GM13976 (cell line): ENCODE measurements around the gene DMXL1.

Experiments
- DNase-seq: peaks from one replicate; pipeline ENCODE4 v3.0.0; 2012; ENCODE audit warnings: low spot score
- CTCF ChIP-seq: IDR thresholded peaks from 2 replicates; pipeline ENCODE4 v1.5.1; 2012; ENCODE audit warnings: borderline replicate concordance, mild to moderate bottlenecking; ENCODE audit not compliant: insufficient read depth; ENCODE audit errors: extremely low read depth, missing control alignments, control extremely low read depth
- in situ Hi-C: fragments of 300-500 bp; cut with MboI; formaldehyde crosslinking; loops from one replicate; pipeline ENCODE4 v1.12.0; 2022; ENCODE audit warnings: low sequenced_read_pairs, mixed read lengths, inconsistent platforms; ENCODE audit not compliant: unreplicated experiment

DMXL1 gene, protein sequence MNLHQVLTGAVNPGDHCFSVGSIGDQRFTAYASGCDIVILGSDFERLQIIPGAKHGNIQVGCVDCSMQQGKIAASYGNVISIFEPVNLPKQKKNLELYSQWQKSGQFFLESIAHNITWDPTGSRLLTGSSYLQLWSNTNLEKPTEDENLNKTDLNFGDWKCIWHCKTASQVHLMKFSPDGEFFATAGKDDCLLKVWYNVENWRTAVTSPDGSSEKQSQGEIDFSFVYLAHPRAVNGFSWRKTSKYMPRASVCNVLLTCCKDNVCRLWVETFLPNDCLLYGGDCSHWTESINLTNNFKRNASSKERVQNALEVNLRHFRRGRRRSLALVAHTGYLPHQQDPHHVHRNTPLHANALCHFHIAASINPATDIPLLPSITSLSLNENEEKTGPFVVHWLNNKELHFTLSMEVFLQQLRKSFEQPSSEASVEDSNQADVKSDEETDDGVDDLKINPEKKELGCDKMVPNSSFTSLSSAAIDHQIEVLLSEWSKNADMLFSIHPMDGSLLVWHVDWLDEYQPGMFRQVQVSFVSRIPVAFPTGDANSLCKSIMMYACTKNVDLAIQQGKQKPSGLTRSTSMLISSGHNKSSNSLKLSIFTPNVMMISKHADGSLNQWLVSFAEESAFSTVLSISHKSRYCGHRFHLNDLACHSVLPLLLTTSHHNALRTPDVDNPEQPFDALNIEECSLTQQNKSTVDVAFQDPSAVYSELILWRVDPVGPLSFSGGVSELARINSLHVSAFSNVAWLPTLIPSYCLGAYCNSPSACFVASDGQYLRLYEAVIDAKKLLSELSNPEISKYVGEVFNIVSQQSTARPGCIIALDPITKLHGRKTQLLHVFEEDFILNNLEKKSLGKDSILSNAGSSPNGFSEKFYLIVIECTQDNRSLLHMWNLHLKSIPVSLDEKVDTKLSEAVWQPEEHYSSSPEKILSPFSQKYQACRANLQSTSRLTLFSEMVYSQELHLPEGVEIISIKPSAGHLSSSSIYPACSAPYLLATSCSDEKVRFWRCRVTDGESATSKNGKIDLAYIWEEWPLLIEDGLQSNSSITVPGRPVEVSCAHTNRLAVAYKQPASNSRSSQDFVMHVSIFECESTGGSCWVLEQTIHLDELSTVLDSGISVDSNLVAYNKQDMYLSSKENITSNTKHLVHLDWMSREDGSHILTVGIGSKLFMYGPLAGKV (N-terminal part only)

GRCh38 chr5:119070828-119071560 lies at the start of gene DMXL1:
Gene DMXL1, plus strand, starts transcription at chr5:119071087. Its CDS starts 483 bp downstream, at chr5:119071570.
- TF ChIP-seq CTCF, result no peak
- in situ Hi-C loops, result no loop called here
- DNase-seq, result peak; percentile 85

DNA sequence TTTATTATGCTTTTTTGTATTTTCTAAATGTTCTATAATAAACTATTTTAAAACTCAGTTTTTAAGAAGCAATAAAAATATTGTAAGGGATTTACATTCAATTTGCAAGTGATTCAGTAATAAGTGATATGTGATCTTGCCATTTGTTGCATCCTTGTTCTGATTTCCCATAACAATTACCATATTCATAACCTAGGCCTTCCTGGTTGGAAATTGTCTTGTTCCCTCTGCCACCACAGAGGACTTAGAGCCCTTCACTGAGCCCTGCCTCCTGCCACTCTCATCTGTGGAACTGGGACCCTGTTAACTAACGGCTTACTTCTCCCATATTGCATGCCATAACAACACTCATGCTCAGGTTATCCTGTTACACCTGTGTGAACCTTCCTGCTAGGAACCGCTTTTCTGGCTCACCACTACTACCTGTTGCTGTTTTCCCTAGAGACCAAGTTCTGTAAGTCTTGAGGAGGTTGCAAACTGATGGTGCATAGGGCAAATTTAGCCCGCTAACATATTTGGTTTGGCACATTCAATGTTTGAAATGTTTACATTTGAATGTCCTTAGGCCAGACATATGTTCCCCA lies 49.6 kb upstream of the DMXL1 start:
- DNase-seq, result no peak
- in situ Hi-C loops, result no loop called here
- no peak for TF ChIP-seq CTCF

- peak; percentile 48 for DNase-seq
- in situ Hi-C loops, result no loop called here
- peak; percentile 34 for TF ChIP-seq CTCF
Measured at GRCh38 chr5:119022017-119022745, 48.7 kb upstream of the DMXL1 start.

DNA sequence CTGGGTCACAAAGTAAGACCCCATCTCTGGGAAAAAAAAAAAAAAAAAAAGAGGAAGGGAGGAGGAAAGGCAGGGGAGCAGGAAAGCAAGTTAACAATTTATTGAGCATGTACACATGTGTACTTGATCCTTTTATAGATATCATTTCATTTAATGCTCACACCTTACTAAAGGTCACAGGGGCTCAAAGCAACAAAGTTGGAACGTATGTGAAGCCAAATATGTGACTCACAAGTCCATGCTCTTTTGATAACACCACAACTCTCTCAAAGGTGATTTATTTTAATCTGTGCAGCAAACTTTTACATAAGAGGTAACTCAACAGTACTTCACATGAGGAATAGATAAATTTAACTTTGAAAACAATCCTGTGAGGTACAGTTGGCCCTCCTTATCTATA lies 48.1 kb upstream of the DMXL1 start:
- in situ Hi-C loops, result no loop called here
- DNase-seq, result no peak
- no peak for TF ChIP-seq CTCF

- in situ Hi-C loops, result no loop called here
- TF ChIP-seq CTCF, result no peak
- no peak for DNase-seq
Measured at GRCh38 chr5:119028575-119028974, 42.3 kb upstream of the DMXL1 start.
